ENCODE measurements around the gene ADAM21. TPM values are rescaled to one million over a fixed set of nuclear protein-coding genes. Genes with fewer than 3 reads are reported as not detected.
"Not testable (repeated sequence)": the region's sequence is repeated elsewhere in the genome, so short reads cannot be mapped to it uniquely, and the experiment has no call there.

Gene ADAM21
- total RNA-seq (not detected), polyA plus RNA-seq (under 1 TPM in 1 of 2 donors, not detected in 1; 0.10 TPM)

GRCh38 chr14:70451874-70452273 is at the start of gene ADAM21:
Gene ADAM21 (plus strand): TSS chr14:70452174. CDS start chr14:70457500, 5,326 bp downstream.
- Histone ChIP-seq H3K27me3 (ENCODE audit: insufficient read depth, low read length) (no peaks in the 10 kb centered on the region), H3K36me3 (ENCODE audit: insufficient read depth, low read length) (no peaks in the 10 kb centered on the region), H3K4me1 (ENCODE audit: insufficient read depth, low read length) (no peaks in the 10 kb centered on the region), H3K4me3 (ENCODE audit: low read length in 2 of 2) (no peak within 1 kb of the TSS), H3K9me3 (ENCODE audit: control insufficient read depth in 1 of 2, low read length in 2 of 2) (no peaks in the 10 kb centered on the region), H3K27ac (ENCODE audit: low read depth, low read length) (no peak within 1 kb of the TSS)
- no peak within 1 kb of the TSS for H3K27ac Mint-ChIP-seq
- H3K36me3 Mint-ChIP-seq = peaks cover 7 to 10% of the 10 kb centered on the region in 2 donors
- H3K9me3 Mint-ChIP-seq = peaks cover 0 to 7% (median 0%) of the 10 kb centered on the region in 8 donors
- no peak for DNase-seq
- POLR2A ChIA-PET (ENCODE audit: partially characterized antibody) = no interaction called here
- intact Hi-C loops (cut with micrococcal nuclease) = no loop called here
- H3K27me3 Mint-ChIP-seq = no peaks in the 10 kb centered on the region
- H3K4me1 Mint-ChIP-seq = no peaks in the 10 kb centered on the region
- H3K4me3 Mint-ChIP-seq = no peak within 1 kb of the TSS
- CTCF ChIA-PET (ENCODE audit: partially characterized antibody) = no interaction called here

GRCh38 chr14:70403335-70403734 is 48.6 kb upstream of the ADAM21 start:
- CTCF ChIA-PET (ENCODE audit: partially characterized antibody); H3K36me3 ChIP-seq (ENCODE audit: insufficient read depth, low read length); H3K4me3 Mint-ChIP-seq; H3K9me3 Mint-ChIP-seq; DNase-seq; H3K9me3 ChIP-seq (ENCODE audit: control insufficient read depth in 1 of 2, low read length in 2 of 2); POLR2A ChIA-PET (ENCODE audit: partially characterized antibody); H3K4me3 ChIP-seq (ENCODE audit: low read length in 2 of 2); H3K4me1 ChIP-seq (ENCODE audit: insufficient read depth, low read length); H3K27ac ChIP-seq (ENCODE audit: low read depth, low read length); H3K27me3 Mint-ChIP-seq; H3K27me3 ChIP-seq (ENCODE audit: insufficient read depth, low read length); intact Hi-C loops (cut with micrococcal nuclease): not testable (repeated sequence)
- H3K27ac Mint-ChIP-seq = peak overlapping the region in 1 of 7 donors; percentile 23
- H3K36me3 Mint-ChIP-seq = peaks cover 32% of the 10 kb centered on the region in 2 donors
- peaks cover 21 to 41% (median 28%) of the 10 kb centered on the region in 4 donors for H3K4me1 Mint-ChIP-seq

- Mint-ChIP-seq H3K36me3 (peaks cover 35 to 41% of the 10 kb centered on the region in 2 donors), H3K4me1 (peaks cover 27 to 58% (median 34%) of the 10 kb centered on the region in 4 donors)
- H3K27me3 Mint-ChIP-seq; H3K27me3 ChIP-seq (ENCODE audit: insufficient read depth, low read length); POLR2A ChIA-PET (ENCODE audit: partially characterized antibody); H3K4me3 ChIP-seq (ENCODE audit: low read length in 2 of 2); H3K4me3 Mint-ChIP-seq; intact Hi-C loops (cut with micrococcal nuclease); DNase-seq; H3K27ac ChIP-seq (ENCODE audit: low read depth, low read length); H3K27ac Mint-ChIP-seq; H3K36me3 ChIP-seq (ENCODE audit: insufficient read depth, low read length); H3K9me3 ChIP-seq (ENCODE audit: control insufficient read depth in 1 of 2, low read length in 2 of 2); H3K9me3 Mint-ChIP-seq; H3K4me1 ChIP-seq (ENCODE audit: insufficient read depth, low read length); CTCF ChIA-PET (ENCODE audit: partially characterized antibody): not testable (repeated sequence)
These were observed 45.8 kb upstream of the ADAM21 start for GRCh38 chr14:70406216-70406615.

GRCh38 chr14:70407621-70408020 is 44.4 kb upstream of the ADAM21 start:
- Mint-ChIP-seq H3K27ac (no peak overlapping the region), H3K9me3 (no peaks in the 10 kb centered on the region), H3K27me3 (no peaks in the 10 kb centered on the region), H3K4me1 (peaks cover 32 to 62% (median 39%) of the 10 kb centered on the region in 4 donors), H3K36me3 (peaks cover 42 to 48% of the 10 kb centered on the region in 2 donors), H3K4me3 (peak overlapping the region in 1 of 8 donors; percentile 2)
- H3K4me1 ChIP-seq (ENCODE audit: insufficient read depth, low read length) = peaks cover 5% of the 10 kb centered on the region
- ChIA-PET CTCF (ENCODE audit: partially characterized antibody) (no interaction called here), POLR2A (ENCODE audit: partially characterized antibody) (no interaction called here)
- H3K36me3 ChIP-seq (ENCODE audit: insufficient read depth, low read length) = peaks cover under 1% of the 10 kb centered on the region
- no peaks in the 10 kb centered on the region for H3K27me3 ChIP-seq (ENCODE audit: insufficient read depth, low read length)
- no peak overlapping the region for H3K4me3 ChIP-seq (ENCODE audit: low read length in 2 of 2)
- no peak for DNase-seq
- H3K9me3 ChIP-seq (ENCODE audit: control insufficient read depth in 1 of 2, low read length in 2 of 2) = no peaks in the 10 kb centered on the region
- H3K27ac ChIP-seq (ENCODE audit: low read depth, low read length) = no peak overlapping the region
- intact Hi-C loops (cut with micrococcal nuclease) = no loop called here

- intact Hi-C loops (cut with micrococcal nuclease) = loop anchor here (10.0 kb wide), 1 partner anchor 189 kb away; the partner anchor contains the start of gene MED6
- H3K36me3 ChIP-seq (ENCODE audit: insufficient read depth, low read length) = peaks cover 6% of the 10 kb centered on the region
- no peaks in the 10 kb centered on the region for H3K9me3 Mint-ChIP-seq
- CTCF ChIA-PET (ENCODE audit: partially characterized antibody) = no interaction called here
- H3K4me3 ChIP-seq (ENCODE audit: low read length in 2 of 2) = no peak overlapping the region
- peaks cover 20 to 55% (median 38%) of the 10 kb centered on the region in 4 donors for H3K4me1 Mint-ChIP-seq
- POLR2A ChIA-PET (ENCODE audit: partially characterized antibody) = interaction anchor here (1.5 to 3.1 kb wide), 2 partner anchors 15 to 56 kb away, joined by 3 to 16 read pairs; partner anchors contain the start of gene COX16
- peak overlapping the region; percentile 75 to 98 (median 88) for H3K4me3 Mint-ChIP-seq
- no peak overlapping the region for H3K27ac ChIP-seq (ENCODE audit: low read depth, low read length)
- no peaks in the 10 kb centered on the region for H3K9me3 ChIP-seq (ENCODE audit: control insufficient read depth in 1 of 2, low read length in 2 of 2)
- H3K27me3 ChIP-seq (ENCODE audit: insufficient read depth, low read length) = no peaks in the 10 kb centered on the region
- H3K27ac Mint-ChIP-seq = peak overlapping the region in 5 of 7 donors; percentile 1 to 85 (median 73)
- peaks cover 12 to 33% of the 10 kb centered on the region in 2 donors for H3K36me3 Mint-ChIP-seq
- H3K27me3 Mint-ChIP-seq = peaks cover 0 to 4% of the 10 kb centered on the region in 2 donors
- DNase-seq = no peak
- H3K4me1 ChIP-seq (ENCODE audit: insufficient read depth, low read length) = peaks cover 30% of the 10 kb centered on the region
These were observed 36.2 kb upstream of the ADAM21 start for GRCh38 chr14:70415788-70416187.

- DNase-seq = no peak
- ChIA-PET CTCF (ENCODE audit: partially characterized antibody) (no interaction called here), POLR2A (ENCODE audit: partially characterized antibody) (interaction anchor here (1.5 to 3.1 kb wide), 2 partner anchors 16 to 57 kb away, joined by 3 to 16 read pairs; partner anchors contain the start of gene COX16)
- peak overlapping the region; percentile 90 to 99 (median 94) for H3K4me3 Mint-ChIP-seq
- H3K36me3 Mint-ChIP-seq = peaks cover 12 to 29% of the 10 kb centered on the region in 2 donors
- intact Hi-C loops (cut with micrococcal nuclease) = loop anchor here (10.0 kb wide), 1 partner anchor 188 kb away; the partner anchor contains the start of gene MED6
- Histone ChIP-seq H3K27me3 (ENCODE audit: insufficient read depth, low read length) (no peaks in the 10 kb centered on the region), H3K36me3 (ENCODE audit: insufficient read depth, low read length) (peaks cover 6% of the 10 kb centered on the region), H3K4me1 (ENCODE audit: insufficient read depth, low read length) (peaks cover 30% of the 10 kb centered on the region), H3K4me3 (ENCODE audit: low read length in 2 of 2) (peak overlapping the region; percentile 81 to 87), H3K27ac (ENCODE audit: low read depth, low read length) (peak overlapping the region; percentile 59), H3K9me3 (ENCODE audit: control insufficient read depth in 1 of 2, low read length in 2 of 2) (no peaks in the 10 kb centered on the region)
- no peaks in the 10 kb centered on the region for H3K9me3 Mint-ChIP-seq
- H3K27me3 Mint-ChIP-seq = peaks cover 0 to 4% of the 10 kb centered on the region in 2 donors
- peaks cover 20 to 53% (median 36%) of the 10 kb centered on the region in 4 donors for H3K4me1 Mint-ChIP-seq
- peak overlapping the region; percentile 84 to 97 (median 90) for H3K27ac Mint-ChIP-seq
These were observed 35.6 kb upstream of the ADAM21 start for GRCh38 chr14:70416338-70416724.

- H3K36me3 Mint-ChIP-seq = peaks cover 7 to 24% of the 10 kb centered on the region in 2 donors
- Histone ChIP-seq H3K4me1 (ENCODE audit: insufficient read depth, low read length) (peaks cover 30% of the 10 kb centered on the region), H3K9me3 (ENCODE audit: control insufficient read depth in 1 of 2, low read length in 2 of 2) (no peaks in the 10 kb centered on the region), H3K27ac (ENCODE audit: low read depth, low read length) (peak within 1 kb of the TSS; percentile 59), H3K36me3 (ENCODE audit: insufficient read depth, low read length) (peaks cover 6% of the 10 kb centered on the region), H3K27me3 (ENCODE audit: insufficient read depth, low read length) (no peaks in the 10 kb centered on the region), H3K4me3 (ENCODE audit: low read length in 2 of 2) (peak within 1 kb of the TSS; percentile 81 to 87)
- H3K9me3 Mint-ChIP-seq = no peaks in the 10 kb centered on the region
- peak; percentile 46 to 59 (median 57) for DNase-seq
- H3K4me3 Mint-ChIP-seq = peak within 1 kb of the TSS; percentile 90 to 99 (median 94)
- H3K4me1 Mint-ChIP-seq = peaks cover 15 to 48% (median 31%) of the 10 kb centered on the region in 4 donors
- peak within 1 kb of the TSS; percentile 84 to 97 (median 90) for H3K27ac Mint-ChIP-seq
- intact Hi-C loops (cut with micrococcal nuclease) = loop anchor here (10.0 kb wide), 1 partner anchor 188 kb away; the partner anchor contains the start of gene MED6
- ChIA-PET CTCF (ENCODE audit: partially characterized antibody) (no interaction called here), POLR2A (ENCODE audit: partially characterized antibody) (interaction anchor here (0.8 to 3.1 kb wide), 3 partner anchors 17 to 1018 kb away, joined by 3 to 16 read pairs (median 3); partner anchors contain the start of genes COX16 and SLC39A9)
- H3K27me3 Mint-ChIP-seq = peaks cover 2 to 4% of the 10 kb centered on the region in 2 donors
These were observed 35.1 kb upstream of the ADAM21 start, which contains the start of gene SYNJ2BP for GRCh38 chr14:70416725-70417349. Gene SYNJ2BP (minus strand): TSS chr14:70417090. CDS start chr14:70416963, 127 bp downstream.

Measured in CD4-positive, alpha-beta memory T cell (primary cell).